Measurements from ENCODE around the gene PIH1D1. TPM values are rescaled to one million over a fixed set of nuclear protein-coding genes. Genes with fewer than 3 reads are reported as not detected.

PIH1D1 gene
- 101 and 108 TPM in 2 replicates for total RNA-seq

DNA sequence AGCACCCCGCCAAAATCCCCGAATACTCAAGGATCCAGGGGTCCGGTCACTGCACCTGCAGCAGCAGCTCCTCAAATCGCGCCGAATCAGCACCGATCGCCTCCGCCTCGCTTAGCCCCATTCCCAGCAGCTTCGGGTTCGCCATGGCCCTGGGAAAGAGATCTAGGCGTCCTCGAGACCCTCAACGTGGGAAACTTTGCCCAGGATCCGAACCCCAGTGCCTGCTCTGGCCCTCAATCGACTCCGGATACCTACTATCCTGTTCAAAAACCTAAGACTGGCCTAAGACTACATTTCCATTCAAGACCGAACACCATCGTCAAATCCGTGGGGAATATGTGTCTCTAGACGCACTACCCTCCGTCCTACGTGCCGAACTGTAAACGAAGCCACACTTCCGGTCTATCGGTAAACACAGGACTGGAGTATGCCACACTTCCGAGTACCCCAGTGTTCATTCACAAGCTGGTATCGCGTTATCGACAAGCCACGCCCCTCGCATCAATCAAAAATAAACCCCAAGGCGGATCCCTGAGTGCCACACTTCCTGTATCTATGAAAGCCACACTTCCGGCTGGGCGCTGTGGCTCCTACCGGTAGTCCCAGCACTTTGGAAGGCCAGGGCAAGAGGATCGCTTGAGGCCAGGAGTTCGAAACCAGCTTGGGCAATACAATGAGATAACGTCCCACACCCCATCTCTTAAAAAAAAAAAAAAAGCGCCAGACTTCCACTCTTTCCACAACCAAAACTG is at the start of gene PIH1D1:
PIH1D1 (minus strand) TSS at position 385 of the 752 bp plus-strand sequence; CDS start at position 145, 240 bp downstream.
- Histone ChIP-seq H3K36me3 (ENCODE audit: control insufficient read depth, insufficient read depth, low read length) (no peaks in the 10 kb centered on the region), H3K4me3 (ENCODE audit: low read depth, low read length) (peak within 1 kb of the TSS; percentile 83), H3K27me3 (ENCODE audit: control insufficient read depth, insufficient read depth, low read length) (no peaks in the 10 kb centered on the region)
- DNase-seq (ENCODE audit: low read depth): peak; percentile 97
- TF ChIP-seq, protein P1, sequence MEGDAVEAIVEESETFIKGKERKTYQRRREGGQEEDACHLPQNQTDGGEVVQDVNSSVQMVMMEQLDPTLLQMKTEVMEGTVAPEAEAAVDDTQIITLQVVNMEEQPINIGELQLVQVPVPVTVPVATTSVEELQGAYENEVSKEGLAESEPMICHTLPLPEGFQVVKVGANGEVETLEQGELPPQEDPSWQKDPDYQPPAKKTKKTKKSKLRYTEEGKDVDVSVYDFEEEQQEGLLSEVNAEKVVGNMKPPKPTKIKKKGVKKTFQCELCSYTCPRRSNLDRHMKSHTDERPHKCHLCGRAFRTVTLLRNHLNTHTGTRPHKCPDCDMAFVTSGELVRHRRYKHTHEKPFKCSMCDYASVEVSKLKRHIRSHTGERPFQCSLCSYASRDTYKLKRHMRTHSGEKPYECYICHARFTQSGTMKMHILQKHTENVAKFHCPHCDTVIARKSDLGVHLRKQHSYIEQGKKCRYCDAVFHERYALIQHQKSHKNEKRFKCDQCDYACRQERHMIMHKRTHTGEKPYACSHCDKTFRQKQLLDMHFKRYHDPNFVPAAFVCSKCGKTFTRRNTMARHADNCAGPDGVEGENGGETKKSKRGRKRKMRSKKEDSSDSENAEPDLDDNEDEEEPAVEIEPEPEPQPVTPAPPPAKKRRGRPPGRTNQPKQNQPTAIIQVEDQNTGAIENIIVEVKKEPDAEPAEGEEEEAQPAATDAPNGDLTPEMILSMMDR (IDR thresholded peaks at IDR 0.05; ENCODE audit: insufficient read depth, low read length, poor library complexity, severe bottlenecking): peak; percentile 7

DNA sequence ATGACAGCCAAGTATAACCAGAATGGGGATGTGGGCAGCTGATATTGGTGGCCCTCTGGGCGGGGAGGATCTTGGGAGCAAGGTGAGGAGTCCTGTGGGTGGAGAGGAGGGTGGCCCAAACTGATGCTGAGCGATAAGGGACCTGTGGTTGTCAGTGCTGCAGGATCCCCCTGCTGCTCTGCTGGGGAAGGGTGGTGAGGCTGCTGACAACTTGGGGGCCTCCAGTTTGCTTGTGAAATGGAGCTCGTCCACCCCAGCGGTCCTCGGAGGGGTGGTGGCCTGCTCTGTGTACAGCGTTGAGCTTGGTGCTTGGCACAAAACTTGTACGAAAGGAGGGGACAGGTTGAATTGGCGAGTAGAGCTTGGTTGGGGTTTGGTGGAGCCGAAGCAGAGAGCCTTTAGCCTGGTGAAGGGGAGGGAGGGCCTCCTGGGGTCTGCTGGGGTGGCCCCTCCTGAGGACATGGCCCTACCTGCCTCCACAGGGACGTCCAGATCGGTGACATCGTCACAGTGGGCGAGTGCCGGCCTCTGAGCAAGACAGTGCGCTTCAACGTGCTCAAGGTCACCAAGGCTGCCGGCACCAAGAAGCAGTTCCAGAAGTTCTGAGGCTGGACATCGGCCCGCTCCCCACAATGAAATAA is 47.5 kb upstream of the PIH1D1 start:
- no peaks in the 10 kb centered on the region for H3K27me3 ChIP-seq (ENCODE audit: control insufficient read depth, insufficient read depth, low read length)
- TF ChIP-seq, protein P1 (IDR thresholded peaks at IDR 0.05; ENCODE audit: insufficient read depth, low read length, poor library complexity, severe bottlenecking): no peak
- peaks cover 2% of the 10 kb centered on the region for H3K36me3 ChIP-seq (ENCODE audit: control insufficient read depth, insufficient read depth, low read length)
- no peak for DNase-seq (ENCODE audit: low read depth)
- no peak overlapping the region for H3K4me3 ChIP-seq (ENCODE audit: low read depth, low read length)

DNA sequence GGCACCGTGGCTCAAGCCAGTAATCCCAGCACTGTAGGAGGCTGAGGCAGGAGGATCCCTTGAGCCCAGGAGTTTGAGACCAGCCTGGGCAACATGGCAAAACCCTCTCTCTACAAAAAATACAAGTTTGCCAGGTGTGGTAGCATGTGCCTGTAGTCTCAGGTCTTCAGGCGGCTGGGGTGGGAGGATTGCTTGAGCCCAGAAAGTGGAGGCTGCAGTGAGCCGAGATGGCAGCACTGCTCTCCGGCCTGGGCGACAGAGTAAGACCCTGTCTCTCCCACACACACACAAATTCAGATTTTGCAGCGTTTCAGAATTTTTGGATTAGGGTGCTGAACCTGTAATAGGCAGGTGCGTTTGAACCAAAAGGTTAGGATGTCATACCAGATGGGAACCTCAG is 46.9 kb upstream of the PIH1D1 start:
- TF ChIP-seq, protein P1 (IDR thresholded peaks at IDR 0.05; ENCODE audit: insufficient read depth, low read length, poor library complexity, severe bottlenecking): no peak
- H3K36me3 ChIP-seq (ENCODE audit: control insufficient read depth, insufficient read depth, low read length): peaks cover 2% of the 10 kb centered on the region
- no peaks in the 10 kb centered on the region for H3K27me3 ChIP-seq (ENCODE audit: control insufficient read depth, insufficient read depth, low read length)
- no peak overlapping the region for H3K4me3 ChIP-seq (ENCODE audit: low read depth, low read length)
- no peak for DNase-seq (ENCODE audit: low read depth)

GRCh38 chr19:49497789-49498103 is 46.1 kb upstream of the PIH1D1 start:
- Histone ChIP-seq H3K4me3 (ENCODE audit: low read depth, low read length) (no peak overlapping the region), H3K27me3 (ENCODE audit: control insufficient read depth, insufficient read depth, low read length) (no peaks in the 10 kb centered on the region), H3K36me3 (ENCODE audit: control insufficient read depth, insufficient read depth, low read length) (peaks cover 2% of the 10 kb centered on the region)
- DNase-seq (ENCODE audit: low read depth): no peak
- TF ChIP-seq, protein P1 (IDR thresholded peaks at IDR 0.05; ENCODE audit: insufficient read depth, low read length, poor library complexity, severe bottlenecking): no peak

- no peak for DNase-seq (ENCODE audit: low read depth)
- TF ChIP-seq, protein P1 (IDR thresholded peaks at IDR 0.05; ENCODE audit: insufficient read depth, low read length, poor library complexity, severe bottlenecking): no peak
- Histone ChIP-seq H3K27me3 (ENCODE audit: control insufficient read depth, insufficient read depth, low read length) (no peaks in the 10 kb centered on the region), H3K36me3 (ENCODE audit: control insufficient read depth, insufficient read depth, low read length) (peaks cover 2% of the 10 kb centered on the region), H3K4me3 (ENCODE audit: low read depth, low read length) (peak overlapping the region; percentile 71)
These were observed 45.6 kb upstream of the PIH1D1 start for GRCh38 chr19:49497047-49497788.

Measured in kidney epithelial cell (primary cell).